Kidney epithelial cell (primary cell): ENCODE results near the gene NBL1. TPM values are rescaled to one million over a fixed set of nuclear protein-coding genes. Genes with fewer than 3 reads are reported as not detected.

Experiments used
- DNase-seq: peaks from one replicate; pipeline ENCODE4 v3.0.0-alpha.2; 2010; ENCODE audit warnings: low read depth
- H3K27me3 ChIP-seq: 2 replicates; pipeline ENCODE4 v1.6.0; 2011; ENCODE audit warnings: low read length; ENCODE audit not compliant: control insufficient read depth, insufficient read depth
- H3K36me3 ChIP-seq: 2 replicates; pipeline ENCODE4 v1.5.1; 2011; ENCODE audit warnings: low read length; ENCODE audit not compliant: control insufficient read depth, insufficient read depth
- H3K4me3 ChIP-seq: 2 replicates; pipeline ENCODE4 v1.5.1; 2011; ENCODE audit warnings: low read depth, mild to moderate bottlenecking, control low read depth, low read length
- CTCF ChIP-seq: IDR thresholded peaks from 2 replicates; pipeline ENCODE4 v1.5.1; 2011; ENCODE audit warnings: mild to moderate bottlenecking, moderate library complexity, low read length, control low read depth, inconsistent platforms; ENCODE audit not compliant: insufficient read depth, poor library complexity, severe bottlenecking
- total RNA-seq: library from RNA; depleted of rRNA; stranded (reverse); fragments of >200 nt; gene quantifications from 2 replicates; pipeline ENCODE4 v1.2.3, GENCODE V29; 2015

The NBL1 gene
- total RNA-seq, 1 donor from 2014 or later: 76.7 TPM

- no peaks in the 10 kb centered on the region for H3K36me3 ChIP-seq
- no peak for DNase-seq
- no peaks in the 10 kb centered on the region for H3K27me3 ChIP-seq
- peak; percentile 20 for TF ChIP-seq CTCF
- H3K4me3 ChIP-seq: no peak overlapping the region
Measured at GRCh38 chr1:19640363-19641316, 3.5 kb upstream of the NBL1 start.

- no peak overlapping the region for H3K4me3 ChIP-seq
- H3K36me3 ChIP-seq: no peaks in the 10 kb centered on the region
- DNase-seq: no peak
- H3K27me3 ChIP-seq: no peaks in the 10 kb centered on the region
- TF ChIP-seq CTCF: peak; percentile 17
Measured at GRCh38 chr1:19643121-19643520, 990 bp upstream of the NBL1 start.

GRCh38 chr1:19644395-19644680 lies 227 bp downstream of the NBL1 start:
- no peaks in the 10 kb centered on the region for H3K27me3 ChIP-seq
- H3K4me3 ChIP-seq: peak overlapping the region; percentile 64
- TF ChIP-seq CTCF: no peak

GRCh38 chr1:19644681-19645410 lies 735 bp downstream of the NBL1 start:
- no peak for DNase-seq
- no peak for TF ChIP-seq CTCF
- Histone ChIP-seq H3K36me3 (no peaks in the 10 kb centered on the region), H3K4me3 (peak overlapping the region; percentile 64), H3K27me3 (no peaks in the 10 kb centered on the region)

More at GRCh38 chr1:19644395-19644680, 227 bp downstream of the NBL1 start:
- no peak for DNase-seq
- H3K36me3 ChIP-seq: no peaks in the 10 kb centered on the region

- no peak for DNase-seq
- no peak for TF ChIP-seq CTCF
- Histone ChIP-seq H3K36me3 (no peaks in the 10 kb centered on the region), H3K27me3 (no peaks in the 10 kb centered on the region), H3K4me3 (peak overlapping the region; percentile 64)
Measured at GRCh38 chr1:19645411-19646251, 1.5 kb downstream of the NBL1 start.
